SK-N-SH treated with all-trans-retinoic acid at 6 μM for 48 hours (cell line): ENCODE results near the gene MYO5C.

Experiments
- ATAC-seq: fragments of 200-7000 bp; cut with Tn5 transposase; 3 replicates; pipeline ENCODE4 v1.9.1; 2020; ENCODE audit warnings: mild to moderate bottlenecking, moderate library complexity
- ARNTL ChIP-seq: fragments of 450-650 bp; formaldehyde crosslinking; IDR thresholded peaks from 2 replicates; pipeline ENCODE4 v1.5.0; 2020; ENCODE audit warnings: low read depth, mild to moderate bottlenecking, moderate library complexity, borderline replicate concordance
- BACH2 ChIP-seq: fragments of 250-450 bp; sonication (Bioruptor Pico); IDR thresholded peaks from 2 replicates; pipeline ENCODE4 v1.9.0; 2021; ENCODE audit warnings: mild to moderate bottlenecking, borderline replicate concordance
- CREB5 ChIP-seq: fragments of 250-450 bp; sonication (Bioruptor Pico); IDR thresholded peaks from 2 replicates; pipeline ENCODE4 v1.5.1; 2020; ENCODE audit warnings: low read depth, mild to moderate bottlenecking, moderate library complexity
- CSDC2 ChIP-seq: fragments of 250-450 bp; sonication (Bioruptor Pico); IDR thresholded peaks from 2 replicates; pipeline ENCODE4 v1.5.0; 2020; ENCODE audit warnings: mild to moderate bottlenecking, moderate library complexity
- ESRRG ChIP-seq: fragments of 250-450 bp; sonication (Bioruptor Pico); IDR thresholded peaks from 2 replicates; pipeline ENCODE4 v1.6.1; 2021; ENCODE audit warnings: mild to moderate bottlenecking
- GLIS3 ChIP-seq: fragments of 250-450 bp; sonication (Bioruptor Pico); IDR thresholded peaks from 2 replicates; pipeline ENCODE4 v1.5.0; 2020; ENCODE audit warnings: mild to moderate bottlenecking, moderate library complexity
- OSR1 ChIP-seq: fragments of 250-450 bp; sonication (Bioruptor Pico); IDR thresholded peaks from 2 replicates; pipeline ENCODE4 v1.8.0; 2022; ENCODE audit warnings: moderate library complexity, mild to moderate bottlenecking, inconsistent platforms
- POU6F1 ChIP-seq: fragments of 250-450 bp; sonication (Bioruptor Pico); IDR thresholded peaks from 2 replicates; pipeline ENCODE4 v1.8.0; 2021; ENCODE audit warnings: low read depth, mild to moderate bottlenecking, moderate library complexity, borderline replicate concordance
- SNAI2 ChIP-seq: fragments of 250-450 bp; sonication (Bioruptor Pico); IDR thresholded peaks from 2 replicates; pipeline ENCODE4 v1.5.0; 2020; ENCODE audit warnings: mild to moderate bottlenecking, moderate library complexity
- TCF4 ChIP-seq: fragments of 250-450 bp; sonication (Bioruptor Pico); IDR thresholded peaks from 2 replicates; pipeline ENCODE4 v1.8.0; 2021; ENCODE audit warnings: mild to moderate bottlenecking, moderate library complexity, borderline replicate concordance
- TOX ChIP-seq: fragments of 250-450 bp; sonication (Bioruptor Pico); IDR thresholded peaks from 2 replicates; pipeline ENCODE4 v1.8.0; 2021; ENCODE audit warnings: mild to moderate bottlenecking, moderate library complexity, borderline replicate concordance
- ZC3H10 ChIP-seq: fragments of 250-450 bp; sonication (Bioruptor Pico); IDR thresholded peaks from 2 replicates; pipeline ENCODE4 v1.5.1; 2021; ENCODE audit warnings: mild to moderate bottlenecking, moderate library complexity
- ZFP3 ChIP-seq: fragments of 250-450 bp; sonication (Bioruptor Pico); IDR thresholded peaks from 2 replicates; pipeline ENCODE4 v1.5.0; 2020; ENCODE audit warnings: mild to moderate bottlenecking, moderate library complexity
- ZFP30 ChIP-seq: fragments of 450-650 bp; formaldehyde crosslinking; IDR thresholded peaks from 2 replicates; pipeline ENCODE4 v1.5.0; 2022; ENCODE audit warnings: mild to moderate bottlenecking, moderate library complexity
- ZNF565 ChIP-seq: fragments of 450-650 bp; formaldehyde crosslinking; conservative IDR thresholded peaks from 2 replicates; pipeline ENCODE4 v1.5.0; 2020; ENCODE audit warnings: low read depth, mild to moderate bottlenecking, moderate library complexity
- ZNF70 ChIP-seq: fragments of 450-650 bp; formaldehyde crosslinking; IDR thresholded peaks from 2 replicates; pipeline ENCODE4 v1.5.0; 2020; ENCODE audit warnings: mild to moderate bottlenecking, moderate library complexity
- TF ChIP-seq, protein P1 (sequence below): fragments of 250-450 bp; sonication (Bioruptor Pico); IDR thresholded peaks from 2 replicates; pipeline ENCODE4 v1.8.0; 2020; ENCODE audit warnings: mild to moderate bottlenecking, moderate library complexity, borderline replicate concordance
- TF ChIP-seq, protein P2 (sequence below): fragments of 250-450 bp; sonication (Bioruptor Pico); IDR thresholded peaks from 2 replicates; pipeline ENCODE4 v1.5.1; 2021; ENCODE audit warnings: mild to moderate bottlenecking, moderate library complexity
- TF ChIP-seq, protein P3 (sequence below): fragments of 250-450 bp; sonication (Bioruptor Pico); IDR thresholded peaks from 2 replicates; pipeline ENCODE4 v1.5.0; 2020; ENCODE audit warnings: mild to moderate bottlenecking, moderate library complexity

Gene MYO5C

GRCh38 chr15:52340093-52340492, 44.5 kb upstream of the MYO5C start:
- no peak for TF ChIP-seq CSDC2 (CRISPR knock-in tag)
- TF ChIP-seq, protein P1, sequence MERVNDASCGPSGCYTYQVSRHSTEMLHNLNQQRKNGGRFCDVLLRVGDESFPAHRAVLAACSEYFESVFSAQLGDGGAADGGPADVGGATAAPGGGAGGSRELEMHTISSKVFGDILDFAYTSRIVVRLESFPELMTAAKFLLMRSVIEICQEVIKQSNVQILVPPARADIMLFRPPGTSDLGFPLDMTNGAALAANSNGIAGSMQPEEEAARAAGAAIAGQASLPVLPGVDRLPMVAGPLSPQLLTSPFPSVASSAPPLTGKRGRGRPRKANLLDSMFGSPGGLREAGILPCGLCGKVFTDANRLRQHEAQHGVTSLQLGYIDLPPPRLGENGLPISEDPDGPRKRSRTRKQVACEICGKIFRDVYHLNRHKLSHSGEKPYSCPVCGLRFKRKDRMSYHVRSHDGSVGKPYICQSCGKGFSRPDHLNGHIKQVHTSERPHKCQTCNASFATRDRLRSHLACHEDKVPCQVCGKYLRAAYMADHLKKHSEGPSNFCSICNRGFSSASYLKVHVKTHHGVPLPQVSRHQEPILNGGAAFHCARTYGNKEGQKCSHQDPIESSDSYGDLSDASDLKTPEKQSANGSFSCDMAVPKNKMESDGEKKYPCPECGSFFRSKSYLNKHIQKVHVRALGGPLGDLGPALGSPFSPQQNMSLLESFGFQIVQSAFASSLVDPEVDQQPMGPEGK (CRISPR knock-in tag): no peak
- TF ChIP-seq ZC3H10: no peak
- TF ChIP-seq, protein P2, sequence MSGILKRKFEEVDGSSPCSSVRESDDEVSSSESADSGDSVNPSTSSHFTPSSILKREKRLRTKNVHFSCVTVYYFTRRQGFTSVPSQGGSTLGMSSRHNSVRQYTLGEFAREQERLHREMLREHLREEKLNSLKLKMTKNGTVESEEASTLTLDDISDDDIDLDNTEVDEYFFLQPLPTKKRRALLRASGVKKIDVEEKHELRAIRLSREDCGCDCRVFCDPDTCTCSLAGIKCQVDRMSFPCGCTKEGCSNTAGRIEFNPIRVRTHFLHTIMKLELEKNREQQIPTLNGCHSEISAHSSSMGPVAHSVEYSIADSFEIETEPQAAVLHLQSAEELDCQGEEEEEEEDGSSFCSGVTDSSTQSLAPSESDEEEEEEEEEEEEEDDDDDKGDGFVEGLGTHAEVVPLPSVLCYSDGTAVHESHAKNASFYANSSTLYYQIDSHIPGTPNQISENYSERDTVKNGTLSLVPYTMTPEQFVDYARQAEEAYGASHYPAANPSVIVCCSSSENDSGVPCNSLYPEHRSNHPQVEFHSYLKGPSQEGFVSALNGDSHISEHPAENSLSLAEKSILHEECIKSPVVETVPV (CRISPR knock-in tag): no peak
- no peak for TF ChIP-seq TCF4
- no peak for TF ChIP-seq SNAI2 (CRISPR knock-in tag)
- no peak for TF ChIP-seq ZNF70 (CRISPR knock-in tag)
- TF ChIP-seq, protein P3, sequence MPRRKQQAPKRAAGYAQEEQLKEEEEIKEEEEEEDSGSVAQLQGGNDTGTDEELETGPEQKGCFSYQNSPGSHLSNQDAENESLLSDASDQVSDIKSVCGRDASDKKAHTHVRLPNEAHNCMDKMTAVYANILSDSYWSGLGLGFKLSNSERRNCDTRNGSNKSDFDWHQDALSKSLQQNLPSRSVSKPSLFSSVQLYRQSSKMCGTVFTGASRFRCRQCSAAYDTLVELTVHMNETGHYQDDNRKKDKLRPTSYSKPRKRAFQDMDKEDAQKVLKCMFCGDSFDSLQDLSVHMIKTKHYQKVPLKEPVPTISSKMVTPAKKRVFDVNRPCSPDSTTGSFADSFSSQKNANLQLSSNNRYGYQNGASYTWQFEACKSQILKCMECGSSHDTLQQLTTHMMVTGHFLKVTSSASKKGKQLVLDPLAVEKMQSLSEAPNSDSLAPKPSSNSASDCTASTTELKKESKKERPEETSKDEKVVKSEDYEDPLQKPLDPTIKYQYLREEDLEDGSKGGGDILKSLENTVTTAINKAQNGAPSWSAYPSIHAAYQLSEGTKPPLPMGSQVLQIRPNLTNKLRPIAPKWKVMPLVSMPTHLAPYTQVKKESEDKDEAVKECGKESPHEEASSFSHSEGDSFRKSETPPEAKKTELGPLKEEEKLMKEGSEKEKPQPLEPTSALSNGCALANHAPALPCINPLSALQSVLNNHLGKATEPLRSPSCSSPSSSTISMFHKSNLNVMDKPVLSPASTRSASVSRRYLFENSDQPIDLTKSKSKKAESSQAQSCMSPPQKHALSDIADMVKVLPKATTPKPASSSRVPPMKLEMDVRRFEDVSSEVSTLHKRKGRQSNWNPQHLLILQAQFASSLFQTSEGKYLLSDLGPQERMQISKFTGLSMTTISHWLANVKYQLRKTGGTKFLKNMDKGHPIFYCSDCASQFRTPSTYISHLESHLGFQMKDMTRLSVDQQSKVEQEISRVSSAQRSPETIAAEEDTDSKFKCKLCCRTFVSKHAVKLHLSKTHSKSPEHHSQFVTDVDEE (CRISPR knock-in tag): no peak
- TF ChIP-seq GLIS3 (CRISPR knock-in tag): no peak
- no peak for TF ChIP-seq CREB5
- no peak for TF ChIP-seq ZFP30
- TF ChIP-seq ZFP3 (CRISPR knock-in tag): no peak
- TF ChIP-seq TOX (CRISPR knock-in tag): no peak
- no peak for TF ChIP-seq BACH2 (CRISPR knock-in tag)
- no peak for ATAC-seq

DNA sequence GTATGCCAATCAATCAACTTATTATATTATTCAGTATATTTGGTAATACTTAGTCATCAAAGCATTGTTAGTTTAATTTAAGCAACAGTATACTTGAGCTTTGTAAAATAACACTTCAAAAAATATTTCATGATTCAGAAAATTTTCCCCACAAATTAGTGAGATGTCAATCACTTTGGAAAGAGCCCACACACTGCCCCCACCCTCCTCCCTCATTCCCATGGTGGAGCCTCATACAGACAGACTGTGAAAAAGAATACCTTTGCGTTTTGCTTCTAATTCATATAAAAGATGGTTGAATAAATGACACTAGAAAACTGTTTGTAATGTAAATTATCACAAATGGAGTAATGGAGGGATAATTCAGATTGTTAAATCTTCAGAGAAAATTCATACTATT, 43.3 kb upstream of the MYO5C start:
- no peak for ATAC-seq
- TF ChIP-seq ARNTL (CRISPR knock-in tag): no peak
- TF ChIP-seq, protein P3 (CRISPR knock-in tag): no peak

DNA sequence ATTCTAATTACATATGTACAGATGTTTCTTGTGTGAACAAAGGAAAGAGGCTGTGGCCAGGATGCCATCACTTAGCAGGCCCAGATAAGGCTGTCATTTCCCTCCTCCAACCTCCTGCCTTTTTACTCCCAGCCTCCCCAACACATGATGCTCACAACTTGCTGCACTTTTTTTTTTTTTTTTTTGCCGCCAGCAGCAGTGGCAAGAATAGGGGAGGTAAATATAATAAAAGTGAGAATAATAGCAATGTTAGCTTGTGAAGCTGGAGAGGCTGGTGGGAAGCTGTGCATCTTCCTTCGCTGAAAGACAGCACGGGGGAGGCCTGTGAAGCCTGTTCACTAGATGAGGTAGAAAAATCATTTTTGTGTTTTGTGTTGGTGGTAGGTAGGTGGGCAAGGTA, 42.5 kb upstream of the MYO5C start:
- ATAC-seq: peak; percentile 30; the same call in 1 of the 3 replicates
- TF ChIP-seq ZNF70 (CRISPR knock-in tag): no peak
- no peak for TF ChIP-seq ZNF565
- no peak for TF ChIP-seq OSR1 (CRISPR knock-in tag)
- TF ChIP-seq POU6F1 (CRISPR knock-in tag): no peak
- no peak for TF ChIP-seq ZC3H10
- no peak for TF ChIP-seq ARNTL (CRISPR knock-in tag)
- no peak for TF ChIP-seq TOX (CRISPR knock-in tag)
- TF ChIP-seq ZFP3 (CRISPR knock-in tag): no peak
- TF ChIP-seq ESRRG: no peak
- TF ChIP-seq CREB5: no peak
